Raji (cell line): ENCODE results near the gene RBFOX1.

ENCODE experiments used
- POLR2A ChIP-seq: IDR thresholded peaks from 2 replicates; pipeline ENCODE4 v1.6.1; 2011; ENCODE audit warnings: low read depth, low read length, control low read depth; ENCODE audit not compliant: insufficient read depth

Gene RBFOX1

DNA sequence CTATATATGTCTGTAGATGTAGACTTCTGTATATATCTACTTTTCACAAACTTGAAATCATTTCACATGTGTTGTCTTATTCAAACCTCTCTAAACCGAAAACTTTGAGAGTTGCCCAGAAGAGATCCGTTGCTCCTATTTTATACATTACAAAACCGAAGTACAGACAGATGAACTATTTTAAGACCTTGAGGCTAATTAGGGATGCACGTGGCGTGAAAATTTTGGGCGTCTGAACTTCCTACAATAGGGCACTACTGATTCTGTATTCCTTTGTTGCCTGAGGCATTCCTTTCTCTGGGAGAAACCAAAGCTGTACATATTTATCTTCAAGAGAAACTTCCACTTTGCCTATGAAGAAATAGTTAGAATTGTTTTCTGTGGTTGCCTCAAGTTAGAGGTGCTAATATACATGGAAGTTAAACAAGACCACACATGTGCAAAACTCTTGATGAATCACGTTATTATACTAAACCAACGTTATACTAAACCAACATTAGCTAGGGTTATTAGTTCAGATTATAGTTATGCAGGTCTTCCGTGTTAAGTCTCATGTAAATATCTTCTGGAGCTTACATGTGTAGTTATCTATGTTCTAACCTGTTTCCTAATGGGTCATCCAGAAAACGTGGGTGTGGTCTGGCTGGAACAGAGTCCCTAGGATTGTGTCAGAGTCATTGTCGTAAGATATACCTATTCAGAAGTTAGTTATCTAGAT, 111.2 kb downstream of the RBFOX1 start:
- no peak for TF ChIP-seq POLR2A

DNA sequence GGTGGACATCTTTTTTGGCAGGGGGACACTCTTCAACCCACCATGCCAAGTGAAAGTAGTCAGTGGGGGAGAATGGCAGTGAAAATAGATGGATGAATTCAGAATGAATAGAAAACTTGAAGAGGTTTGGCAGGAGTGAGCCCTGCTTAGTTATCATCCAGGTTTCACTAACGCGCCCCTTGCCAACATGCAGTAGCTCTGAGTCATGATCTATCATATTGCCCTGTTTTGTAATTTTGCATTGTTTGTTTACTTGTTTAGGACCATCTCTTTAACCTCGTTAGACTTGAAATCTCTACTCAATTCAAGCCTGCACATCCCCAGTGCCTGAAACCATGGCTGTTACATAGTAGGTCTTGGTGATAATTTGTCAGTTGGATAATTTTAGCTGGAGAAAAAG, 116.7 kb downstream of the RBFOX1 start:
- TF ChIP-seq POLR2A = no peak

GRCh38 chr16:7449808-7450207, 117.2 kb downstream of the RBFOX1 start:
- no peak for TF ChIP-seq POLR2A

DNA sequence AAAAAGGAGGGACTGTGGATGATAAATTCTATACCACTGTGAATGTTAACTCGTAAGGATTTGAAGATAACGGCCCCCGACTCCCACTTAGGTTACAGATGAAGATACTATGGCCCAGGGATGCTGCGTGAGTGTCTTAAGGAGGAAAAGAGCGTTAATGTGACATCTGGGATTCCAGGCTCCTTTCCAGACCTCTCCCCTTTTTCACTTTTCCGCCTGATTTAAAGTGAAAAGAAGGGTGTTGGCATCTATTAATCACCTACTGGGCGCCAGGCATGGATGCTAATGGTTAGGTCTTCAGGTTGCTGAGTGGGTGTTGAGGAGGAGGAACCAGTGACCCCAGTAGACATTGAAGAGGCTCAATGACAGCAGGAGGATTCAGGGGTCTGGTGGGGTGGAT, 117.8 kb downstream of the RBFOX1 start:
- no peak for TF ChIP-seq POLR2A

GRCh38 chr16:7452090-7452489, 119.4 kb downstream of the RBFOX1 start:
- TF ChIP-seq POLR2A = no peak

DNA sequence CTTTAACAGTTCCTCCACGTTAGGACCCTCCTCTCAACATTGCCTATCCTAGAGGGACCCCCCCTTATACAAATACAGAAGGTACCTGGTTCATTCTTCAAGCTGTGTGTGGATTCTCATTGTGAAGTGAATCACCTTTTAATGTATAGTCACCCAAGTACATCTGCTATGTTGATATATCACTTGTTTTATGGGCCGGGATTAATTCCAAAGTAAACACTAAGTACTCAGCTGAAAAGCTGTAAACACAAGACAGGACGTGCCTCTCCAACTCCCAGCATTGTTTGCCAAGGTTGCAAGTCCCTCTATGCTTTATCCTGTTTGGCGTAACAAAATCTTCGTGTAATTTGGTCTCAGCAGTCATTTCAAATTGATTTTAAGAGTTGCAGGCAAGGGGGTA, 123.6 kb downstream of the RBFOX1 start:
- no peak for TF ChIP-seq POLR2A

- no peak for TF ChIP-seq POLR2A
These were observed 125.5 kb downstream of the RBFOX1 start for GRCh38 chr16:7458144-7458543.

GRCh38 chr16:7470344-7470743, 137.7 kb downstream of the RBFOX1 start:
- no peak for TF ChIP-seq POLR2A

DNA sequence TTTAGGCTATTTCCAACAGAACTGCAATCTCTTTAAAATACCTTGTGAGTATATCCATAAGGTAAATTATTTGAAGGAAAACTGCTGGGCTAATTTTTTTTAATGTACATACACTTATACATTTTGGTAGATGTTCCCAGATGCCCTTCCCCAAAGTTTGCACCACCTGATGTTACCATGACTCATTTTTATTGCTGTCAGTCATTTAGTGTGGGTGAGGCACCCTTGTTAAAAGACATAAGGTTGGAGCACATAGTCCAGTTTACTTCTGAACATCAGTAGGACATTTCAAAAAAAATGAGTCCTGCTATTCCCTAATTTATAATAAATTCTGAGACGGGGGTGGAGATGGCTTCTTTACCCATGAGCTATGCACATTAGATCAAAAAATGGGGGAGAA, 138.6 kb downstream of the RBFOX1 start:
- TF ChIP-seq POLR2A = no peak

GRCh38 chr16:7482032-7482431, 149.4 kb downstream of the RBFOX1 start:
- TF ChIP-seq POLR2A = no peak

DNA sequence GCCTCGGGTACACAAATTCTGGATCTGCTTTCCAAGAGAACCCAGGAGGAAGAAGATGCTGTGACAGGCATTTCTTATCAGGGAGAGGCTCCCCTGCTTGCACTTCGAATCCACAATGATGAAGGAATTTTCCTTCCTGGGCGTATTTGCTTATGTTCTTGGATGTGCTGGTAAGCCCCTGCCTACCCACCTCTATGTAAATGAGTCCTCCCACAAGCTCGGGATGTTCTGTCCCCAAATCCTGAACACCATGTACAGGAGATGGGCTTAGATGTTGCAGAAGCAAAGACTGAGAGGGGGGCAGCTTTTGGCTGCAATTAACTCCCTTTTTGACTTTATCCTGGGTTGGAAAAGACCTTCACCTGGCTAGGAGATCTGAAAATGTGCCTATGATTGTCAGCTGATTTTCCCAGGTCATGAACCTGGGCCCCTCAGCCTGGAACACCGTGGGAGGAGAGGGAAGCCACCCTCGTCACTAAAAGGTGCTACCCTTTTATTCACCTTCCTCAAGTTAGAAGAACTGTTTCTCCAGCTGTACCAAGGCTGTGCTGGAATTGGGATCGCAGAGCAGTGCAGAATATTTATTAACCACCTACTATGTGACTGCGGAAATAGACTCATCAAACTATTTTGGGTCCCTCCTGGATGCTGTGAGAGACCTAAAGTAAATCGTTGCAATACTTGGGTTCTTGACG, 150.1 kb downstream of the RBFOX1 start:
- TF ChIP-seq POLR2A = no peak

DNA sequence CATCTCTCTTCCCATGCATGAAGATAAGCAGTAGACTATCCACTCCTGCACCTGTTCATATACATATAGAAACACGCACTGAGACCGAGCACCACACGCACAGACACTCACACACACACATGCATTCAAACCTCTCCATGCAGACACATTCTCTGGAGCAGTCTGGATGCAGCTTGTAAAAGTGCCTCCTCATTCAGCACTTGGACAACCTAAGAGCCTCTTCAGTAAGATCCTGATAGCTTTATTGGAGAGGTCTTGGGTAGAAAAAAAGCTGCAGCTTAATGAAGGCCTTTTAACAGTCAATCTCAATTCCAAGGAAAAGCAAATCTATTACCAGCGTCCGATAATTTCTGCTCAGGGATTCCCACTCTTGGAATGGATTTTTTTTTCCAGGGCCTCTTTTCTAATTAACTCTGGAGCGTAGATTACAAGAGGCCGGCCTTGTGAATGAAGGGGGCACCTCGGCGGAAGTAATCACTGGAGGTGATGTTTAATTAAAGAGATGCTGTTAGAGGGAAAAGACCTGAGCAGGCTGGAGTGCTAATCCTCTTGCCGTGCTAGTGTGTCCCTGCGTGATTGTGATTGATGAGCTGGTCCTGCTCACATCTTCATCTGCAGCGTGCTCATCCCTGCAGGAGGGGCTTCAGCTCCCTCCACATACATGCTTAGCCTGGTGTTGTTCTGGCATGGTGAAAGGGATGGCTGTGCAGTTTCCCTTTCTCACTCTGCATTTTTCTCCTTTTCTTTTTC, 155.1 kb downstream of the RBFOX1 start:
- no peak for TF ChIP-seq POLR2A

DNA sequence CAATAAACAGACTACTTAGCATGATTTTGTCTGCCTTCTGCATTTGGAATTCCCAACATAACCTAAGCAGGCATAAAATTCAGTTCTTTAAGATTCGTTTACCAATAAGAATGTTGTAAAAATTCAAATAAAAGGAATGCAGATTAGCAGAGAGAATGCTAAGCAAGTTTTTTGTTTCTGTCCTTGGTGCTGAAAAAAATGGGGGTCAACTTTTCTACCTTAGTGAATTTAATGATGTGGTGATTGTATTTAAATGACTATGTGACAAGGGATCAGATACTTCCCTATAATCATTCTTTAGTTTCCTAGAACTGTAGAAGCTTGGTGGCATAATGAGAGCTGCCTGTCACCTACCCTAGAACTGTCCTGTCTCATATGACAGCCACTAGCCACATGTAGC, 159.5 kb downstream of the RBFOX1 start:
- no peak for TF ChIP-seq POLR2A

- no peak for TF ChIP-seq POLR2A
These were observed 160.5 kb downstream of the RBFOX1 start for GRCh38 chr16:7493133-7493532.

- TF ChIP-seq POLR2A = no peak
These were observed 165.0 kb downstream of the RBFOX1 start for GRCh38 chr16:7497691-7498090.

DNA sequence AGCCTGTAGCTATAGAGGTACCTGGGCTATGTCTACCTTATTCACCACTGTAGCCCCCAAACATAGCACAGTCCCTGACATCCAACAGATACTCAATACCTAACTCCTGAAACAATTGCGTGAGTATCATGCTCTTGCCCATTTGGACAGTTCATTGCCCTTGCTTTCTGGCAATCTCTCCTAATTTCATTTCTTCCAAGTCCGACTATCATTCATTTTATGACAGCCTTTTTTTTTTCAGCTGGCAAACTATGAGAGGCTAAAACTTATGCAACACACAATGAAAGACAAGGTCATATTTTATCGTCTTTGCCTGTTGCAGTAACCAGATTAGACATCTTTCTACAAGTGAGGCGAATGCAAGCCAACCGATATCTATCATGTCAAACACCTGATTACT, 169.2 kb downstream of the RBFOX1 start:
- TF ChIP-seq POLR2A = no peak
